ENCODE measurements around the gene LILRA1. TPM values are rescaled to one million over a fixed set of nuclear protein-coding genes. Genes with fewer than 3 reads are reported as not detected.
"Not testable (repeated sequence)": the region's sequence is repeated elsewhere in the genome, so short reads cannot be mapped to it uniquely, and the experiment has no call there.

LILRA1 gene
- total RNA-seq, 1 donor from 2014 or later, result not detected

- DNase-seq, result not testable (repeated sequence)
Observed at GRCh38 chr19:54578268-54578667, 15.2 kb upstream of the LILRA1 start.

DNA sequence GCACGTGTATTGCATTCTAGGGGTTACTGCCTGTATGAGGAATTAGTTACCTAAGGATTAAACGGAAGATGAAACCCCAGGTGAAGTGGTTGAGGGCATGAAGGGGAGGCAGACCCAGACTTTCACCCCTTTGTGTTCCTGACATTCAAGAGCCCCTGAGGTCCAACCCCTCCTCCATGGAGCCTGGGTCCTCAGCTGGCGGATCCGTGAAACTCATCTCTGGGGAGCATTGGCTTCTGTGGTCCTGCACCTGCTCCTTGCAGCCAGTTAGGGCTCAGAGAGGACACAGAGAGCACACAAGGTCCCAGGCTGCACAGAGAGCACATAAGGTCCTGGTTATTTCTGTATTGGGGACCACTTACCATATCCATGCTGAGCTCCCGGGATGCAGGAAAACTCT is 7.0 kb upstream of the LILRA1 start:
- DNase-seq, result no peak

DNA sequence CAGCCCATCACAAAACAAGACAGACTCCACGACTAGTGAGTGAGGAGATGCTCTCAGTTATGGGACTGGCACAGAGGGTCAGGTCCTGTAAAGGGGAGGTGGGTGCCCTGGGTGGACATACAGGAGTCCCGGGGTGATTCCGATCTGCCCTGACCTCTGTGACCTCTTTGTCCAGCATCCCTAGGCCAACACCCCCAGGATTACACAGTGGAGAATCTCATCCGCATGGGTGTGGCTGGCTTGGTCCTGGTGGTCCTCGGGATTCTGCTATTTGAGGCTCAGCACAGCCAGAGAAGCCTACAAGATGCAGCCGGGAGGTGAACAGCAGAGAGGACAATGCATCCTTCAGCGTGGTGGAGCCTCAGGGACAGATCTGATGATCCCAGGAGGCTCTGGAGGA is 6.4 kb upstream of the LILRA1 start:
- no peak for DNase-seq

DNA sequence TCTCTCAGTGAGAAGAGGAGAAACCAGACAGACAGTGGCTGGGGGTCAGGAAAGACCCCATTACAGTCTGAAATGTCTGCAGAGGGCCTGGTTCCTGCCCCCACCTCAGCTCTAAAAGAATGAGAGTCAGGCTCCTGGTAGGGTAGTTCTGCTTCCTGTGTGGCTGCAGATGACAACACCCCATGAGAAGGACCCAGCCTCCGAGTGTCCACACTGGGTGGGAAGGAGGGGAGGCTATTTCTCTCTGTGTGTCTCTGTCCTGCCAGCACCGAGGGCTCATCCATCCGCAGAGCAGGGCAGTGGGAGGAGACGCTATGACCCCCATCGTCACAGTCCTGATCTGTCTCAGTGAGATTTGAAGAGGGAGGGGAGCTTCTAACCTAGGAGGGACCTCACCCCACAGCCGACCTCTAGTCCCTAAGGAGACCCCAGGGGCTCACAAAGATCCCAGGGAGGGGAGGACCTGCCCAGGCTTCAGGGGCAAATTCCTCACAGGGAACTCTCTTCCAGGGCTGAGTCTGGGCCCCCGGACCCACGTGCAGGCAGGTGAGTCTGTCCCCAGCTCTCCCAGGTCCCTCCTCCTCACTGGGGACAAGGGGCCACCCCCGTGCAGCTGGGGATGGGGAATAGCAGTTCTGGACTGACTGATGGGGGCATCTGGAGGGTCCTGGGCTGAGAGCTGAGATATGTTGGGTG is 647 bp downstream of the LILRA1 start:
- DNase-seq, result not testable (repeated sequence)

GRCh38 chr19:54594737-54595136 is 1.3 kb downstream of the LILRA1 start:
- no peak for DNase-seq

DNA sequence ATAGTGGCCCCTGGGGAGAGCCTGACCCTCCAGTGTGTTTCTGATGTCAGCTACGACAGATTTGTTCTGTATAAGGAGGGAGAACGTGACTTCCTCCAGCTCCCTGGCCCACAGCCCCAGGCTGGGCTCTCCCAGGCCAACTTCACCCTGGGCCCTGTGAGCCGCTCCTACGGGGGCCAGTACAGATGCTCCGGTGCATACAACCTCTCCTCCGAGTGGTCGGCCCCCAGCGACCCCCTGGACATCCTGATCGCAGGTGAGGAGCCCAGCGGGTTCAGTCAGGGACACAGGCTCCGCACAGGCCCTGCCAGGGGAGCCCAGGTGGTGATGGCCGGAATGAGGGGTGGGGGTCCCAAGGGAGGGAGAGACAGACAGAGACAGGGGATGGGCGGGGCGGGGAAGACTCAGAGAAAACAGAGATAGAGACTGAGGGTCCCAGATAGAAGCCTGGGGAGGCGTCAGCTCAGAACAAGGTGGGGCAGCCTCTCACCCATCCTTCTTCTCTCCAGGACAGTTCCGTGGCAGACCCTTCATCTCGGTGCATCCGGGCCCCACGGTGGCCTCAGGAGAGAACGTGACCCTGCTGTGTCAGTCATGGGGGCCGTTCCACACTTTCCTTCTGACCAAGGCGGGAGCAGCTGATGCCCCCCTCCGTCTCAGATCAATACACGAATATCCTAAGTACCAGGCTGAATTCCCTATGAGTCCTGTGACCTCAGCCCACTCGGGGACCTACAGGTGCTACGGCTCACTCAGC is 2.4 kb downstream of the LILRA1 start:
- DNase-seq, result not testable (repeated sequence)

GRCh38 chr19:54600212-54600611 is 6.8 kb downstream of the LILRA1 start:
- DNase-seq, result no peak

GRCh38 chr19:54606230-54606629 is 12.8 kb downstream of the LILRA1 start:
- no peak for DNase-seq

DNA sequence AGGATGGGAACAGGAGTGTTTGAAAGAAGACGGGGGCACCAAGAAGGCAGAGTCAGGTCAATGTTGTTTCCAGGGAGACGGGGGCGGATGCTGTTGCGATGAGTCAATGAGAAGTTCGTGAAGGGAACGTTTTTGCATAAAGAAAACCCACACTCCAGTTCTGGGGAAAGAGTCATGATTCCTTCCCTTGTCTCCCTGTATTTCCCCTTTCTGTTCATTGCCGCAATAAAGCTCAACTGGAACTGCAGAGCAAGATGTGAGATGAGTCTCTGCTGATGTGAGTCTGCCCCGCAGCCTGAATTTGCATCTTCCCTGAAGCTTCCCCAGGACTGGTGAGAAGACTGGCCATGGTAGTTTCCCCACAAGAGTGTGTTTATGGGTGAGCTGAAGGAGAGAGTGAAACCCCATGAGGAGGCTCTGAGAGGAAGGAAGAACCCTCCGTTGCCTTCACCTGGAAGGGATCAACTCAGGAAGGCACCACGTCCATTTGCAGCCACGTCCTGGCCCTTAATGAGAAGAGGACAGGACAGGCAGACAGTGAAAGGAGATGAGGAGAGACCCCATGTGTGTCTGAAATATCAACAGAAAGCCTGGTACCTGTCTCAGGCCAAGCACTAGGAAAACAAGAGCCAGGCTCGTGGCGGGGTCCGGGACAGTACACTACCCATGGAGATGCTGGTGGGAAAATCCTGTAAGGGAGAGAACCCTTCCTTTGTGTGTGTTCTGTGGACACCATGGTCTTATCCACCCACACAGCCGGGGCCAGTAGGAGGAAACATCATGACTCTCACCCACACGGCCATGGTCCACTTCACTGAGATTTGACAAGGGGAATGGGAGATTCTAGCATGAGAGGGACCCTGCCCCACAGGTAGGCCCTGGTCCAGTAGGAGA is 13.7 kb downstream of the LILRA1 start:
- no peak for DNase-seq

DNA sequence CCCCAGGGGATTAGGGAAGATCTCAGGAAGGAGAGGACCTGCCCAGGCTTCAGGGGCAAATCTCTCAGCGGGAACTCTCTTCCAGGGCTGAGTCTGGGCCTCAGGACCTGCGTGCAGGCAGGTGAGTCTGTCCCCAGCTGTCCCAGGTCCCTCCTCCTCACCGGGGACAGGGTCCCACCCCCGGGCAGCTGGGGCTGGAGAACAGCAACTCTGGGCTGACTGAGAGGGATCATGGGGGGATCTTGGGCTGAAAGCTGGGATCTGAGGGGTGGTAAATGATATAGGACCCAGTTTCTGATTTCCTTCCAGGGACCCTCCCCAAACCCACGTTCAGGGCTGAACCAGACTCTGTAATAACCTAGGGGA is 14.3 kb downstream of the LILRA1 start:
- no peak for DNase-seq

- DNase-seq, result no peak
Observed at GRCh38 chr19:54608205-54608604, 14.8 kb downstream of the LILRA1 start.

GRCh38 chr19:54608792-54609191 is 15.4 kb downstream of the LILRA1 start:
- no peak for DNase-seq

DNA sequence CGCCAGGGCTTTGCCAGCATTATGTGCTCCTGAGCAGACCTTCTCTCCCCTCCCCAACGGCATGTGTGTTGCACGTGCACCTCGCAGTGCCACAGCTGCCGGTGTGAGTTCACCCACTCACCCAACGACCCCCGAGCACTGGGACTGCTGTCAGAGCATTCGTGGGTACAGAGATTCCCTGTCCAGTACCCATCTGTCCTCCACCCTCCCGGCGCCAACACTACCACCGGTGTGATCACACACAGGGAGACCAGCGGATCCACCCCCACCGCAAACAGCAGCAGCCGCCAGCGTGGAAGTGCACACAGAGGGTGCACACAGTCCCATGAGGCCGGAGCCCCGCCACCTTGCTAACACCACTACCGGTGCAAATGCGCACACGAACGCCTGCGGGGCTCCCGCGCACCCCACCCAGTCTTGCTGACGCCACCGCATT is 15.9 kb downstream of the LILRA1 start:
- no peak for DNase-seq

GRCh38 chr19:54612428-54612827 is 19.0 kb downstream of the LILRA1 start:
- DNase-seq, result no peak

GRCh38 chr19:54614726-54615125 is 21.3 kb downstream of the LILRA1 start:
- no peak for DNase-seq

DNA sequence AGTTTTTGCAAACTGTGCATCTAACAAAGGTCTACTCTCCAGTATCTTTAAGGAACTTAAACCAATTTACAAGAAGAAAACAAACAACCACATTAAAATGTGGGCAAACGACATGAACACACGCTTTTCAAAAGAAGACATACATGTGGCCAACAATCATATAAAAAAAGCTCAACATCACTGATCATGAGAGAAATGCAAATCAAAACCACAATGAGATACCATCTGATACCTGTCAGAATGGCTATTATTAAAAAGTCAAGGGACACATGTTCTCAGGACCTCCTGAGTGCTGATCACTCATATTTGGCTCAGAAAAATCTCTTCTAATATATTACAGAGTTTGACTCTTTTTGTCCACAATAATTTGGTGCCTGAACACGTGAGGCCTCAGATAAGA is 22.6 kb downstream of the LILRA1 start:
- no peak for DNase-seq

GRCh38 chr19:54616821-54617560 is 23.6 kb downstream of the LILRA1 start:
- DNase-seq, result no peak

GRCh38 chr19:54620464-54620863 is 27.0 kb downstream of the LILRA1 start:
- DNase-seq, result no peak

DNA sequence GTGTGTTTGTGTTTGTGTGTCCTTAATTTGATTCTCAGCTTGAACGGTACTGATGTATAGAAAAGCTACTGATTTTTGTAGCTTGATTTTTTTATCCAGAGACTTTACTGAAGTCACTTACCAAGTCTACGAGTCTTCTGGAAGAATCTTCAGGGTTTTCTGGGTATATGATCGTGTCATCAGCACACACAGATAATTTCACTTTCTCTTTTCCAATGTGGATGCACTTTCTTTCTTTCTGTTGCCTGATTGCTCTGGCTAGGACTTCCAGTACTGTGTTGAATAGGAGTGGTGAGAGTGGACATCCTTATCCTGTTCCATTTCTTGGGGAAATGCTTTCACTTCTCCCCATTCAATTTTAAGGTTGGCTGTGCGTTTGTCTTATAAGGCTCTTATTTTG is 29.0 kb downstream of the LILRA1 start:
- no peak for DNase-seq

GRCh38 chr19:54624234-54624633 is 30.8 kb downstream of the LILRA1 start:
- not testable (repeated sequence) for DNase-seq

DNA sequence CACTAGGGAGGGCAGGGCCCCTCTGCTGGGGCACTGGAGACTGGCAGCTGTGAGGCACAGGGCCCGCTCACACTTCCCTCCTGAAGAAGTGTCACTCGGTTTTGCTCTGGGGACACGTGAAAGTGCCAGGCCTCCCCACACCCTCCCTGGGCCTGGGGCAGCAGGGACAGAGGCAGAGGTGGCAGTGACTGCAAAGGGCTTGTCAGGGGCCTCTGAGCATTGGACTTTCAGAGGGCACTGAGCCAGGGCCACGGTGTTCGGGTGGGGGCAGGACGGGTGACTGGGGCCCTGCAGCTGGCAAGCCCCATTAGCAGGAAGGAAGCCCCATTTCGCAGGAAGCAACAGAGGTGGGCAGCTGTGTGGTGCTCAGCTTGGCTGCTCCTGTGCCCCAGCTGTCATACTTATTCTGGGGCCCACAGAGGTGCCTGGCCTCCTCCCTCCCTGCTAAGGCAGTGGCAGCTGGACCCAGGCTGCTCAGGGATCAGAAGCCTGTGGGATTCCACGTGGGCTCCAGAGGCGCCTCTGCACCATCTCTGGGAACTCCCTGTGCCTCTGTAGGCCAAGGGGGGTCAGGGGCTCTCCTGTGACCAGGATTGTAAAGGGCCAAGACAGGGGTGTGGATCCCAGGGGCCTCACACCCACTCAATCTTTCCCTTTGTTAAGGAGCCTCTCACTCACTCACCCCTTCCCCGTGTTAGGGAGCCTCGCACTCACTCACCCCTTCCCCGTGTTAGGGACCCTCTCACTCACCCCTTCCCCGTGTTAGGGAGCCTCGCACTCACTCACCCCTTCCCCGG is 31.7 kb downstream of the LILRA1 start:
- DNase-seq, result not testable (repeated sequence)

GRCh38 chr19:54626757-54627156 is 33.3 kb downstream of the LILRA1 start:
- DNase-seq, result no peak

Measured in dermis blood vessel endothelial cell (primary cell).